ENCODE measurements around the gene SEPTIN5.
A peak's percentile ranks its signal among the peaks of the same experiment; 100 is the strongest.

The SEPTIN5 gene

GRCh38 chr22:19700790-19701419 lies 13.4 kb upstream of the SEPTIN5 start:
- Mint-ChIP-seq H3K9me3 (peaks cover 5% of the 10 kb centered on the region), H3K4me1 (no peaks in the 10 kb centered on the region), H3K4me3 (no peak overlapping the region), H3K27me3 (ENCODE audit: low read depth, poor library complexity) (peaks cover 39% of the 10 kb centered on the region), H3K36me3 (ENCODE audit: low read depth) (no peaks in the 10 kb centered on the region), H3K27ac (no peak overlapping the region)
- no peak for TF ChIP-seq CTCF (IDR thresholded peaks at IDR 0.05)
- no peak for DNase-seq

- Mint-ChIP-seq H3K9me3 (peaks cover under 1% of the 10 kb centered on the region), H3K4me3 (no peak overlapping the region), H3K27ac (no peak overlapping the region), H3K27me3 (ENCODE audit: low read depth, poor library complexity) (peaks cover 41% of the 10 kb centered on the region), H3K36me3 (ENCODE audit: low read depth) (no peaks in the 10 kb centered on the region), H3K4me1 (no peaks in the 10 kb centered on the region)
- no peak for TF ChIP-seq CTCF (IDR thresholded peaks at IDR 0.05)
- DNase-seq = no peak
Observed at GRCh38 chr22:19701420-19702145, 12.7 kb upstream of the SEPTIN5 start.

GRCh38 chr22:19703869-19704268 lies 10.4 kb upstream of the SEPTIN5 start:
- H3K4me3 Mint-ChIP-seq = no peak overlapping the region
- no peak for TF ChIP-seq CTCF (IDR thresholded peaks at IDR 0.05)
- H3K4me1 Mint-ChIP-seq = no peaks in the 10 kb centered on the region
- no peak overlapping the region for H3K27ac Mint-ChIP-seq
- no peaks in the 10 kb centered on the region for H3K9me3 Mint-ChIP-seq
- peaks cover 39% of the 10 kb centered on the region for H3K27me3 Mint-ChIP-seq (ENCODE audit: low read depth, poor library complexity)
- H3K36me3 Mint-ChIP-seq (ENCODE audit: low read depth) = no peaks in the 10 kb centered on the region
- DNase-seq = no peak

GRCh38 chr22:19704355-19705015 lies 9.8 kb upstream of the SEPTIN5 start:
- H3K27me3 Mint-ChIP-seq (ENCODE audit: low read depth, poor library complexity) = peaks cover 44% of the 10 kb centered on the region
- no peak for TF ChIP-seq CTCF (IDR thresholded peaks at IDR 0.05)
- no peak overlapping the region for H3K4me3 Mint-ChIP-seq
- no peaks in the 10 kb centered on the region for H3K9me3 Mint-ChIP-seq
- no peak overlapping the region for H3K27ac Mint-ChIP-seq
- DNase-seq = no peak
- no peaks in the 10 kb centered on the region for H3K4me1 Mint-ChIP-seq
- no peaks in the 10 kb centered on the region for H3K36me3 Mint-ChIP-seq (ENCODE audit: low read depth)

- no peak for DNase-seq
- no peaks in the 10 kb centered on the region for H3K9me3 Mint-ChIP-seq
- TF ChIP-seq CTCF (IDR thresholded peaks at IDR 0.05) = peak; percentile 23
- H3K36me3 Mint-ChIP-seq (ENCODE audit: low read depth) = no peaks in the 10 kb centered on the region
- no peak overlapping the region for H3K27ac Mint-ChIP-seq
- peaks cover 51% of the 10 kb centered on the region for H3K27me3 Mint-ChIP-seq (ENCODE audit: low read depth, poor library complexity)
- H3K4me1 Mint-ChIP-seq = no peaks in the 10 kb centered on the region
- H3K4me3 Mint-ChIP-seq = no peak overlapping the region
Observed at GRCh38 chr22:19705181-19705934, 8.9 kb upstream of the SEPTIN5 start.

Data from nephron progenitor cell (in vitro differentiated cells).